Measurements from ENCODE around the gene PUS1. TPM values are rescaled to one million over a fixed set of nuclear protein-coding genes. Genes with fewer than 3 reads are reported as not detected.

Gene PUS1
- total and polyA plus RNA-seq, 4 donors = 6.8 to 35.6 (median 29.8) TPM

GRCh38 chr12:131975228-131975627, 46.2 kb downstream of the PUS1 start:
- peaks cover 0 to 8% (median 0%) of the 10 kb centered on the region in 5 donors for H3K4me1 ChIP-seq (ENCODE audit: control insufficient read depth in 5 of 5, insufficient read depth in 5 of 5, low read length in 5 of 5)
- no peak overlapping the region for H3K27ac ChIP-seq (ENCODE audit: low read depth in 1 of 2, low read length in 1 of 2)
- TF ChIP-seq CTCF (IDR thresholded peaks at IDR 0.05; ENCODE audit: control extremely low read depth, extremely low read depth) = no peak
- peaks cover 0 to 13% (median 3%) of the 10 kb centered on the region in 4 donors for H3K36me3 ChIP-seq (ENCODE audit: control insufficient read depth in 4 of 4, insufficient read depth in 4 of 4, low read length in 4 of 4)
- ATAC-seq (ENCODE audit: insufficient read depth, low FRiP score) (no peak), DNase-seq (no peak)
- H3K9ac ChIP-seq (ENCODE audit: insufficient read depth in 1 of 2, low read length in 2 of 2) = no peak overlapping the region
- H3K27me3 ChIP-seq (ENCODE audit: control insufficient read depth in 3 of 3, insufficient read depth in 3 of 3, low read length in 2 of 3) = no peaks in the 10 kb centered on the region
- 90 to 93% methylated on average over 8 of the region's 8 CpGs for WGBS, 2 donors
- H3K4me3 ChIP-seq = no peak overlapping the region
- peaks cover 0 to 2% (median 0%) of the 10 kb centered on the region in 4 donors for H3K9me3 ChIP-seq (ENCODE audit: control insufficient read depth in 4 of 4, insufficient read depth in 3 of 4, low read length in 3 of 4)

- Histone ChIP-seq H3K9me3 (ENCODE audit: control insufficient read depth in 4 of 4, insufficient read depth in 3 of 4, low read length in 3 of 4) (peaks cover 0 to 2% (median 0%) of the 10 kb centered on the region in 4 donors), H3K27me3 (ENCODE audit: control insufficient read depth in 3 of 3, insufficient read depth in 3 of 3, low read length in 2 of 3) (no peaks in the 10 kb centered on the region), H3K4me1 (ENCODE audit: control insufficient read depth in 5 of 5, insufficient read depth in 5 of 5, low read length in 5 of 5) (no peaks in the 10 kb centered on the region), H3K36me3 (ENCODE audit: control insufficient read depth in 4 of 4, insufficient read depth in 4 of 4, low read length in 4 of 4) (peaks cover 0 to 26% (median 23%) of the 10 kb centered on the region in 4 donors), H3K4me3 (no peak overlapping the region), H3K9ac (ENCODE audit: insufficient read depth in 1 of 2, low read length in 2 of 2) (no peak overlapping the region), H3K27ac (ENCODE audit: low read depth in 1 of 2, low read length in 1 of 2) (no peak overlapping the region)
- no peak for DNase-seq
- ATAC-seq (ENCODE audit: insufficient read depth, low FRiP score) = no peak
- 91 to 93% methylated on average over 12 of the region's 12 CpGs for WGBS, 2 donors
- TF ChIP-seq CTCF (IDR thresholded peaks at IDR 0.05; ENCODE audit: control extremely low read depth, extremely low read depth) = no peak
These were observed 50.5 kb downstream of the PUS1 start for GRCh38 chr12:131979606-131980005.

DNA sequence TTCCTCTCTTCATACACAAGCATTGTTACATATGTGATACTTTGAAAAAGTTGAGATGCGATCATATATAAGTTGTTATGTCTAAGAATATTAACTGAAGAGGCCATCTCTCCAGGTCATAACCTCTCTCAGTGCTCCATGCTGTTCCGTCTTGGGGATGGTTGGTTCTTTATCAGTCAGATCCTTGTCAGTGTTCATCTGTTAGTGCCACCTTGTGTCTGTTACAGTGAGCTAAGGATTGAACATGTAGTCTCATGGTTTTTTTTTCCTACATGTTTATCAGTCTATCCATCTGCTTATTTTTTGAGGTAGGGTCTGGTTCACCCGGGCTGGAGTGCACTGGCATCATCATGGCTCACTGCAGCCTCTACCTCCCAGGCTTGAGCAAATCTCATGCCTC, 51.2 kb downstream of the PUS1 start:
- ATAC-seq (ENCODE audit: insufficient read depth, low FRiP score) = no peak

More for the DNA sequence above, 51.2 kb downstream of the PUS1 start:
- peaks cover 0 to 2% (median 0%) of the 10 kb centered on the region in 4 donors for H3K9me3 ChIP-seq (ENCODE audit: control insufficient read depth in 4 of 4, insufficient read depth in 3 of 4, low read length in 3 of 4)
- 82 to 89% methylated on average over 3 of the region's 3 CpGs for WGBS, 2 donors
- H3K36me3 ChIP-seq (ENCODE audit: control insufficient read depth in 4 of 4, insufficient read depth in 4 of 4, low read length in 4 of 4) = peaks cover 0 to 29% (median 24%) of the 10 kb centered on the region in 4 donors
- H3K9ac ChIP-seq (ENCODE audit: insufficient read depth in 1 of 2, low read length in 2 of 2) = no peak overlapping the region
- no peaks in the 10 kb centered on the region for H3K27me3 ChIP-seq (ENCODE audit: control insufficient read depth in 3 of 3, insufficient read depth in 3 of 3, low read length in 2 of 3)
- H3K4me1 ChIP-seq (ENCODE audit: control insufficient read depth in 5 of 5, insufficient read depth in 5 of 5, low read length in 5 of 5) = no peaks in the 10 kb centered on the region
- no peak overlapping the region for H3K27ac ChIP-seq (ENCODE audit: low read depth in 1 of 2, low read length in 1 of 2)
- no peak for TF ChIP-seq CTCF (IDR thresholded peaks at IDR 0.05; ENCODE audit: control extremely low read depth, extremely low read depth)
- DNase-seq = no peak
- no peak overlapping the region for H3K4me3 ChIP-seq
